ENCODE measurements around the gene UMAD1.

UMAD1 gene

DNA sequence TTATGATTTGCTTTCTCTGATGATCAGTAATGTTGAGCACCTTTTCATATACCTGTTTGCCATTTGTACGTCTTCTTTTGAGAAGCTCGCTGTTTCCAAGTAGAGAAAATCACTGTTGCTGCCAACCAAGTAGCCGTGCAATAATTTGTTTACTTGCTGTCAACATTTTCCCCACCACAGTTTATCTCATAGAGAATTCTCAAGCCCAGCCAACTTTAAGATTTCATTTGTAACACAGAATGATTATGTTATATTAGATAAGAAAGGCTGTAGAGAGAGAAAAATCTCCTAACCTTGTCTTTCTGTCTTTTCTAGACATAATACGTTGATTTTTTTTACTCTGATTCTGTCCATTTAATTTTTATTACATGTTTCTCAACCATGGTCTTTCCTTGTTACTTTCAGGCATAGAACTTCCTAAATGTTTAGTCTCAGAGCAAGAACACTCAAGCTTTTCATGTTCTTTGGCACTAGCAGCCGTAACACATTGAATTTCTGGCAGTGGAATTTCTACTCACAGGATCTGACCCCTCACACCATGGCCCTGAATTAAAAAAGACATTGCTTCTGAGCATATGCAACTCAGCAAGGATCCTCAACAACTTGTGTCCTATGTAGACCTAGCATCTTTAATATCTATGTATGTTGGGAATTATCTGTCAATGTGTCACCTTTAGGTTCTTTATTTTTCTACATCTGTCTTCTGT is 54.7 kb downstream of the UMAD1 start:
- no peak for DNase-seq

DNA sequence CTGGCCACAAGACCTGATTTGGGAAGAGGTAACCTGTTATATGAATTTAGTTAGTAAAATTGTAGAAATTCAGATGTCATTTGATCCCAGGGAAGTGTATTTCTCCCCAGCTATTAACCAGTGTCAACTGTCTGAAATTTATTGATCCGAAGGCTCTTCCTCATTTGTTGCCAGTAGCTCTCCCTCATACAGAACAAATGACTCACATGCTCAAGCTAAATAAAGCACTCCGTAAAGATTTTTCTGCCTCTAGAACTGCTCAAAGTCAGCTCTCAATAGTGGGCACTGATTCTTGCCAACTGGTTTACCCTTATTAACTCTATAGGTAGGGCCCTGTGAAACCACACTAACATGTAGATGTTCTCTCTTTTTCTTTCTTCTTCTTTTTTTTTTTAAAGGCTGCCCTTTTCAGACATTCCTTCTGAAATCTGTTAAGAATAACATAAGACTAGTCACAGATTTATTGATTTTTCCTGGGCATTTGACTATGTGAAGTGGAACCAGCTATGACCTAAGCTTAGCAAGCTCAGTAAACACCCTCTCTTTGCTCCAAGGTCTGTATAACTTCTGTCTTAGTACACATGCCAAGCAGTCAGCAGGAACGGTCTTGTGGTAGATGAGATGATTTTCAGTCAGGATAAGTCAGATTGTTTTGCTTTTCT is 56.0 kb downstream of the UMAD1 start:
- no peak for DNase-seq

DNA sequence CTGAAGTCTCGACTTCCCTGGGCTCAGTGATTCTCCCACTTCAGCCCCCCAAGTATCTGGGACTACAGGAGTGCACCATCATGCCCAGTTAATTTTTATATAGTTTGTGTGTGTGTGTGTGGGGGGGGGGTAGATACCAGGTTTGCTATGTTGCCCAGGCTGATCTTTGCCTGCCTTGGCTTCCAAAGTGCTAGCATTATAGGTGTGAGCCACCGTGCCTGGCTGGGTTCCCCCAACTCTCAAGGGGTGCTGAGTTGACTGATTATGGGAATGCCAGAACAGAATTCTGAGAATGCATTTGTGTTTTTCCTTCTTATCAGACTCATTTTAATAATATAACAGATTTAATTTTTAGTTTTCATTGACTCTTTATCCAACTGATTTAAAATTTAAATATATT is 58.4 kb downstream of the UMAD1 start:
- no peak for DNase-seq

GRCh38 chr7:7699380-7699779 is 58.8 kb downstream of the UMAD1 start:
- no peak for DNase-seq

- no peak for DNase-seq
These were observed 59.4 kb downstream of the UMAD1 start for GRCh38 chr7:7699970-7700369.

GRCh38 chr7:7701527-7701926 is 61.0 kb downstream of the UMAD1 start:
- DNase-seq: no peak

DNA sequence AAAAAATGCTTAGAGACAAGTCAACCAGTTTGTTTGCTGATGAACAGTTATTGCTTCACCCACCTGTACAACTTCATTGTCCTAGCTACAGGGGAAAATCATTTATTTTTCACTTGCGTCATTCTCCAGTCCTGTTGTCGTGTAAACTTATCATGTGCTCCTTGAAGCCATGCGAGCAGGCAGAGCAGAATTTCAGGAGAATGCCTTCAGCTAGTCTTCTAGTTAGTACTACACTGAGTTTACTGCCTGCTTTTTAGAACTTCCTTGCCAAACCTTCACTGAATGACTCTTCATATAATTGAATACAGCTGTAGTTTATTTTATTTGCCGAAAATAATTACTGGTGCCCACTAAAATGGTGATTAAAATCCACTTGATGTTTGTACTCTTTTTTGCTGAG is 62.3 kb downstream of the UMAD1 start:
- peak; percentile 69 for DNase-seq

GRCh38 chr7:7703427-7703826 is 62.9 kb downstream of the UMAD1 start:
- no peak for DNase-seq

- no peak for DNase-seq
These were observed 64.3 kb downstream of the UMAD1 start for GRCh38 chr7:7704867-7705266.

DNA sequence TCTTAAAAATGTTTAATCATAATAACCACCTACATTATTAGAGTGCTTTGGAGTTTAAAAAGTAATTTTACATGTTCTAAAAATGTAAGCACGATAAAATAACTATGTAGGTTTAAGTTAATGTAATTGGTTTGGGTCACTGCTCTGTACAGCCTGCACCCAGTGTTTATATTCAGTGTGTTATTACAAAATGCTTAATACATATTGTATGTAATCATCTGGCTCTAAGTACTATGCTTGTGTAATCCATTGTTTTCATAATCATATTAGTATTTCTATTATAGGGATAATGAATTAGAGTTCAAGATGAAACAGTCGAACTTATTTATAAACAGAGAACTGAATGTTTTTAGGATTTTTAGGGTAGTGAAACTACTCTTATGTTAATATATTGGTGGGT is 64.8 kb downstream of the UMAD1 start:
- no peak for DNase-seq

DNA sequence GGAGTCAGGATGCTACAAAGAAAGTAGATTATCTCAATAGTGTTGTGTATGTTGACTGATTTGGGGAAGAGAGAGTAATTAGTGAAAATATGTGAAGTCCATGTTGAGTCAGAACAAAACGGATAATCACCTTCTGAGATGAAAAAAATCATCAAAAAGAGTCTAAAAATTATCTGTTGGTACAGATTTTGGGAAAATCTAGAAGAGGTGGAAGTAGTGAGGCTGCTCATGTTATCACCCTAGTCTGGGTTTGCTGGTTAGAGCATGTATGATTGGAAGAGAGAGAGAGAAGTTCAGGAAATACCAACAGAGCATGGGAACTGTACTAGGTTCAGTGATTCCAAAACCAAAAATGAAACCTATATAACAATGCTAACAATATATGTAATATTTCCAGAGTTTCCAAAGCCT is 65.6 kb downstream of the UMAD1 start:
- DNase-seq: no peak

- DNase-seq: no peak
These were observed 66.1 kb downstream of the UMAD1 start for GRCh38 chr7:7706556-7707172.

- DNase-seq: no peak
These were observed 66.7 kb downstream of the UMAD1 start for GRCh38 chr7:7707246-7707645.

DNA sequence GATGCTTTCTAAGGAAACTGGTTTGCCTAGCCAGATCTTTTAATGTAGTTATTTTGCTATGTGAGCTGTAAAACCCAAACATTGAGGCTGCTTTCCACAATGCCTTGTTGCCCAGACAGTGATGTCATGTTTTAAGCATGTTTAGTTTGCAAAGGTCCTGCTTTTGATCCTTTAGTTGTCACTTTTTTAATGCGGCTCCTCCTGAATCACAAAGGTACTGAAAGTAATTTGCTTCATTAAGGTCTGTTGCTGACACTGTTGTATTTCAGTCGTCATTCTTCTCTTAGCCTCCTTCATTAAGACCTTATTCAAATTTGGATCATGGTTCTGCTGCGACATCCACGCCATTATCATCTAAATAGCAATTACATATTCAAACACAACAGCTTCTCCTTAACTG is 67.3 kb downstream of the UMAD1 start:
- no peak for DNase-seq

- no peak for DNase-seq
These were observed 68.7 kb downstream of the UMAD1 start for GRCh38 chr7:7709291-7709690.

DNA sequence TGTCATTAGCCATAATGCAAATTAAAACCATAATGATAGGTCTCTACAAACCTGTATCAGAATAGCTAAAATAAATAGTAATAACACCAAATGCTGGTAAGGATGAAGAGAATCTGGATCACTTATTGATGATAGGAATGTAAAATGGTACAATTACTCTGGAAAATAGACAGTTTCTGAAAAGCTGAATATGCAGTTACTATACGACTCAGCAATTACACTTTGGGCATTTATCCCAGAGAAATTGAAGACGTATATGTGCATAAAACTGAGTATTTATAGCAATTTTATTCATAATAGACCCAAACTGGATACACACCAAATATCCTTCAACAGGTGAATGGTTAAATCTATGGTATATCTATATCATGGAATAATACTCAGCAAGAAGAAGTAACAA is 69.9 kb downstream of the UMAD1 start:
- DNase-seq: no peak

GRCh38 chr7:7713730-7714129 is 73.2 kb downstream of the UMAD1 start:
- no peak for DNase-seq

GRCh38 chr7:7718492-7718891 is 77.9 kb downstream of the UMAD1 start, which contains the start of gene RPA3:
Gene RPA3 (minus strand): TSS chr7:7718607. CDS start chr7:7640418, 78,189 bp downstream.
- DNase-seq: no peak

GRCh38 chr7:7719236-7719635 is 78.7 kb downstream of the UMAD1 start:
- DNase-seq: peak; percentile 97

GRCh38 chr7:7720193-7720592 is 79.6 kb downstream of the UMAD1 start:
- DNase-seq: peak; percentile 66

DNA sequence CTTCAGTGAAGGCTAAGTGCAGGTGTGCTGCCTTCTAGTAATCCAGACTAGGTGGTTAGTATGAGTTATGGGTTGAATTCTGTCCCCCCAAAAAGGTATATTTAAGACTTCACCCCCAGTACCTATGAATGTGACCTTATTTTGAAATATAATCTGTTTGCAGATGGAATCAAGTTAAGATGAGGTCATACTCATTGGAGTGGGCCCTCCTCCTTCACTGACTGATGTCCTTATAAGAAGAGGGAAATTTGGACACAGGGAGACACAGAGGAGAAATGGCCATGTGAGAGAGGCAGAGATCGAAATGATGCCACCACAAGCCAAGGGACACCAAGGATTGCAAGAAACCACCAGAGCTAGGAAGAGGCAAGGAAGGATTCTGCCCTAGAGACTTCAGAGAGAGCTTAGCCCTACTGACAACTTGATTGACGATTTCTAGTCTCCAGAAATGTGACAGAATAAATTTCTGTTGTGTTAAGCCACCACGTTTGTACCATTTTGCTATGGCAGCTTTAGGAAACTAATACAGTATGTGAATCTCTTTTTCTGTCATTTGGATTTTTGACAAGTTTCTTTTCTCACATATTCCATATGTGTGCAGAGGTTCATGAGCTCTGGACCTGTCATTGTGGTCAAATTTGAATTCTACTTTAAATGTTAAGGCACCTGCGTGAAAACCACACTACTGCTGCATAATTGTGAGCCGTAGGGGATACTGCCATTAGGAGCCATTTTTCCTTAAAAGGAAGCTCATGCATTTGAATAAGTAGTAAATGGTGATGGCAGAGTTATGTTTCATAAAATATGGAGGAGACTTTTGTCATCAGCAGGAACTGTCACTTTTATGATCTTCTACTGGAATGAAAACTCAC is 80.4 kb downstream of the UMAD1 start:
- DNase-seq: no peak

- DNase-seq: no peak
These were observed 91.2 kb downstream of the UMAD1 start for GRCh38 chr7:7731732-7732131.

DNA sequence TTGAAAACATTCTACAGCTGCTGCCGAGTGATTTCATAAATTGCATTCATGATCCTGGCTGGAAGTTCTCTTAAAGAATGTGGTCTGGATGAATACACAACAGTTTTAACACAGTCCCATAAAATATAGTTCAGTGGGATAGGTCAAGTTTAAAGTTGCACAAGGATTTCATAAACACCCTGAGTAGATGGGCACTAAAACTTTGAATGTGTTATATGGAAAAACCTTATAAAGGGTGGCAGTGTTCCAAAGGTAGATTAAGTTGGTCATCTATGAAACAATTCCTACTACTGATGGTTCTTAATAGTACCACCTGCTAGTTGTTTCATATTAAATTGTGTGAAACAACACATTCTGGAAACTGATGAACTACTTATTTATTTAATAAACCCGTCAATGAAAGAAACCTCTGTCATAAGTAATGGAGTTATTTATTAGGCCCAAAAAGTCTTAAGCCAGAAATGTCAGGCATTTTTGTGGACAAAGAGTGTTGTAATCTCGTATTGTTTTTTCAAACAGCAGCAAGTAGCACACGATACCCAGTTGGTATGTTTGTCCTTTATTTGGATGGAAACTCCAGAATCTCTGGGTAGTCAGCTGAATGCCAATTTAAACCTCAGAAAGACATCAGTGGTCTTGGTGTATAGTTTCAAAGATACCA is 92.2 kb downstream of the UMAD1 start:
- no peak for DNase-seq
